Parathyroid adenoma (tissue), 2 donors: ENCODE data around the gene LUC7L3.

Experiments
- H2AFZ ChIP-seq: fragments of 300-600 bp; sonication (generic); one replicate; pipeline ENCODE4 v1.7.0; 2017; ENCODE audit warnings: antibody characterized with exemption, mild to moderate bottlenecking
- H3K27ac ChIP-seq: fragments of 300-600 bp; sonication (generic); one replicate; pipeline ENCODE4 v1.7.0; 2017
- H3K27me3 ChIP-seq: fragments of 300-600 bp; sonication (generic); one replicate; pipeline ENCODE4 v1.7.0; 2017; ENCODE audit warnings: low read length; ENCODE audit not compliant: control insufficient read depth, insufficient read depth
- H3K36me3 ChIP-seq: fragments of 300-600 bp; sonication (generic); one replicate; pipeline ENCODE4 v1.7.0; 2017; ENCODE audit warnings: low read length; ENCODE audit not compliant: control insufficient read depth, insufficient read depth
- H3K4me1 ChIP-seq: fragments of 300-600 bp; sonication (generic); one replicate; pipeline ENCODE4 v1.7.0; 2017; ENCODE audit warnings: control low read depth
- H3K4me2 ChIP-seq: fragments of 300-600 bp; sonication (generic); one replicate; pipeline ENCODE4 v1.7.0; 2017; ENCODE audit warnings: low read length
- H3K4me3 ChIP-seq: fragments of 300-600 bp; sonication (generic); one replicate; pipeline ENCODE4 v1.7.0; 2017; ENCODE audit warnings: low read depth, low read length
- H3K79me2 ChIP-seq: fragments of 300-600 bp; sonication (generic); one replicate; pipeline ENCODE4 v1.7.0; 2017; ENCODE audit warnings: control low read depth
- H3K9ac ChIP-seq: fragments of 300-600 bp; sonication (generic); one replicate; pipeline ENCODE4 v1.7.0; 2017; ENCODE audit warnings: mild to moderate bottlenecking
- H3K9me3 ChIP-seq: fragments of 300-600 bp; sonication (generic); one replicate; pipeline ENCODE4 v1.7.0; 2017; ENCODE audit warnings: low read length; ENCODE audit not compliant: control insufficient read depth
- CTCF ChIP-seq: fragments of 300-600 bp; sonication (generic); IDR thresholded peaks from one replicate; pipeline ENCODE4 v1.7.0; 2017; ENCODE audit warnings: antibody characterized with exemption, mild to moderate bottlenecking
- donor health status: primary hyperparathyroidism.

The LUC7L3 gene

DNA sequence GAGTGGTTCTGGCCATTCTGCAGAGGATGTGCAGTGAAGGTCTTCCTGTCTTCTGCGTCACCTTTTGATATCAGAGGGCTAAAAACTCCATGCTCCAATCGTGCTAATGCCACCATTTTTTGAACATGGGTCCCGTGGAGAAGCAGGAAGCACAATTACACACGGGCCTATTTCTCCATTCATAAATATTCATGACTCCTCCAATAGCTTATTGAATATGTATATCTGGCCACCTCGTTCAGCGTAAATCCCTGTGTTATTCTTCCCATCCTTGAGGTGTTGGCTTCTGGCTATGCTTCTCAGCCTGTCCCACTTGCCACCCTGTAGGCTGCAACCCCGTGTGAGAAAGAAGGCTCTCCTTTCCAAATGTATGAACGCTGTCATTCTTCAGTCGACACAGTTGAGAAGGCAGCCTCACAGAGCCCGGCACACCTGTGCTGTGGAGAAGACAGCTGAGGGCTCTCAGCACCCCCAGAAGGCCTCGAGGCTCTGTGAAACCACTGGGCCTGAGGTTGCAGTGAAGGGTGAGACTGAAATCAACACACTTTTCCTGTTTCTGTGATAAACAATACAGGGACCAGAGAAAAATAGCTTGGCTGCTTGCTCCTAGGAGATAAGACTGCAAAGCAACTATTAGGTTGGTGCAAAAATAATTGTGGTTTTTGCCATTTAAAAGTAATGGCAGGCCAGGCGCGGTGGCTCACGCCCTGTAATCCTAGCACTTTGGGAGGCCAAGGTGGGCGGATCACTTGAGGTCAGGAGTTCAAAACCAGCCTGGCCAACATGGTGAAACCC, 52.8 kb downstream of the LUC7L3 start:
- TF ChIP-seq CTCF = no peak
- Histone ChIP-seq H3K4me1 (no peaks in the 10 kb centered on the region), H3K79me2 (no peaks in the 10 kb centered on the region), H3K27me3 (no peaks in the 10 kb centered on the region), H3K27ac (no peak overlapping the region), H3K4me2 (no peak overlapping the region), H3K9me3 (no peaks in the 10 kb centered on the region), H3K36me3 (no peaks in the 10 kb centered on the region), H3K4me3 (no peak overlapping the region), H2AFZ (no peak overlapping the region), H3K9ac (no peak overlapping the region)

- Histone ChIP-seq H3K27me3 (no peaks in the 10 kb centered on the region), H3K4me3 (no peak overlapping the region), H3K27ac (no peak overlapping the region), H3K4me2 (no peak overlapping the region), H3K36me3 (no peaks in the 10 kb centered on the region), H3K9me3 (no peaks in the 10 kb centered on the region), H3K9ac (no peak overlapping the region), H3K79me2 (no peaks in the 10 kb centered on the region), H3K4me1 (no peaks in the 10 kb centered on the region), H2AFZ (no peak overlapping the region)
- no peak for TF ChIP-seq CTCF
Measured at GRCh38 chr17:50774225-50774803, 54.9 kb downstream of the LUC7L3 start.

GRCh38 chr17:50775926-50776325, 56.5 kb downstream of the LUC7L3 start:
- H3K27ac ChIP-seq = no peak overlapping the region
- H3K4me2 ChIP-seq = no peak overlapping the region
- H3K9me3 ChIP-seq = no peaks in the 10 kb centered on the region
- H3K9ac ChIP-seq = no peak overlapping the region
- no peaks in the 10 kb centered on the region for H3K36me3 ChIP-seq
- no peak for TF ChIP-seq CTCF
- no peaks in the 10 kb centered on the region for H3K4me1 ChIP-seq
- no peak overlapping the region for H2AFZ ChIP-seq
- H3K79me2 ChIP-seq = no peaks in the 10 kb centered on the region
- no peak overlapping the region for H3K4me3 ChIP-seq
- no peaks in the 10 kb centered on the region for H3K27me3 ChIP-seq

- H3K27me3 ChIP-seq = no peaks in the 10 kb centered on the region
- TF ChIP-seq CTCF = no peak
Measured at GRCh38 chr17:50778471-50778870, 59.1 kb downstream of the LUC7L3 start.

DNA sequence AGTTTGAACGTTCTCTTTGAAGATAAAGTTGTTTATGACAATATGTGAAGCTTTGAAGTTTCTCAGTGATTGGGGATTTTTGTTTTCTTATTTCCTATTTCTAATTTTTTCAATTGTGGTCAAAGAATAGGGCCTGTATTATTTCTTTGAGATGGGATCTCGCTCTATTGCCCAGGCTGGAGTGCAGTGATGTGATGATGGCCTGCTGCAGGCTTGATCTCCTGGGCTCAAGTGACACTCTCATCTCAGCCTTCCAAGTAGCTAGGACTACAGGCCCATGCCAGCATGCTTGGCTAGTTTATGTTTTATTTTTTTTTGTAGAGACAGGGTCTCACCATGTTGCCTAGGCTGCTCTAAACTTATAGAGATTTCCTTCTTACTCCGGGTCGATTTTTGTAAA, 59.6 kb downstream of the LUC7L3 start:
- Histone ChIP-seq H3K4me2 (no peak overlapping the region), H3K9ac (no peak overlapping the region), H3K36me3 (no peaks in the 10 kb centered on the region), H3K79me2 (no peaks in the 10 kb centered on the region), H2AFZ (no peak overlapping the region), H3K9me3 (no peaks in the 10 kb centered on the region), H3K27ac (no peak overlapping the region), H3K4me3 (no peak overlapping the region), H3K4me1 (no peaks in the 10 kb centered on the region), H3K27me3 (no peaks in the 10 kb centered on the region)
- TF ChIP-seq CTCF = no peak

More at GRCh38 chr17:50778471-50778870, 59.1 kb downstream of the LUC7L3 start:
- H3K36me3 ChIP-seq = no peaks in the 10 kb centered on the region
- no peaks in the 10 kb centered on the region for H3K79me2 ChIP-seq
- no peak overlapping the region for H3K9ac ChIP-seq
- no peaks in the 10 kb centered on the region for H3K9me3 ChIP-seq
- no peak overlapping the region for H3K27ac ChIP-seq
- H3K4me3 ChIP-seq = no peak overlapping the region
- no peaks in the 10 kb centered on the region for H3K4me1 ChIP-seq
- H3K4me2 ChIP-seq = no peak overlapping the region
- H2AFZ ChIP-seq = no peak overlapping the region
